Measurements from ENCODE around the gene SLC6A20.

The SLC6A20 gene

GRCh38 chr3:45785605-45786150, 10.7 kb downstream of the SLC6A20 start:
- no peak overlapping the region for H3K27ac ChIP-seq
- TF ChIP-seq CTCF (conservative IDR thresholded peaks at IDR 0.05), result no peak

- no peak overlapping the region for H3K27ac ChIP-seq
- no peak for TF ChIP-seq CTCF (conservative IDR thresholded peaks at IDR 0.05)
These were observed 12.7 kb downstream of the SLC6A20 start for GRCh38 chr3:45783667-45784066.

- no peak for TF ChIP-seq CTCF (conservative IDR thresholded peaks at IDR 0.05)
- H3K27ac ChIP-seq, result no peak overlapping the region
These were observed 14.0 kb downstream of the SLC6A20 start for GRCh38 chr3:45782381-45782780.

GRCh38 chr3:45781841-45782240, 14.5 kb downstream of the SLC6A20 start:
- no peak overlapping the region for H3K27ac ChIP-seq
- TF ChIP-seq CTCF (conservative IDR thresholded peaks at IDR 0.05), result no peak

GRCh38 chr3:45781271-45781670, 15.1 kb downstream of the SLC6A20 start:
- no peak overlapping the region; the same call in 1 of the 2 replicates for H3K27ac ChIP-seq
- no peak for TF ChIP-seq CTCF (conservative IDR thresholded peaks at IDR 0.05)

- peak overlapping the region; percentile 55; the same call in 1 of the 2 replicates for H3K27ac ChIP-seq
- no peak for TF ChIP-seq CTCF (conservative IDR thresholded peaks at IDR 0.05)
These were observed 16.3 kb downstream of the SLC6A20 start for GRCh38 chr3:45779746-45780735.

- peak overlapping the region; percentile 55; the same call in 1 of the 2 replicates for H3K27ac ChIP-seq
- no peak for TF ChIP-seq CTCF (conservative IDR thresholded peaks at IDR 0.05)
These were observed 17.6 kb downstream of the SLC6A20 start for GRCh38 chr3:45778761-45779201.

Data from VCaP (cell line).